Skeletal muscle tissue (tissue), 4 donors: Measurements from ENCODE around the gene LIN37. TPM values are rescaled to one million over a fixed set of nuclear protein-coding genes. Genes with fewer than 3 reads are reported as not detected.

Source experiments
- H3K27ac ChIP-seq: one replicate; pipeline ENCODE4 v1.7.0; 2013; ENCODE audit warnings: mild to moderate bottlenecking, low read depth, low read length, inconsistent platforms
- H3K27me3 ChIP-seq, 3 donors: one replicate each; pipeline ENCODE4 v1.7.0; 2013; ENCODE audit warnings: low read length in 3 of 3; ENCODE audit not compliant: control insufficient read depth in 3 of 3, insufficient read depth in 3 of 3
- H3K36me3 ChIP-seq, 3 donors: one replicate each; pipeline ENCODE4 v1.7.0; 2013; ENCODE audit warnings: low read length in 3 of 3; ENCODE audit not compliant: control insufficient read depth in 3 of 3, insufficient read depth in 3 of 3
- H3K4me1 ChIP-seq, 3 donors: one replicate each; pipeline ENCODE4 v1.7.0; 2013; ENCODE audit warnings: low read length in 3 of 3, mild to moderate bottlenecking in 3 of 3; ENCODE audit not compliant: control insufficient read depth in 3 of 3, insufficient read depth in 3 of 3
- H3K4me3 ChIP-seq, 3 donors: one replicate each; pipeline ENCODE4 v1.7.0; 2013; ENCODE audit warnings: low read length in 3 of 3
- H3K9ac ChIP-seq, 3 donors: one replicate each; pipeline ENCODE4 v1.7.0; 2013; ENCODE audit warnings: low read length in 3 of 3, mild to moderate bottlenecking in 3 of 3, moderate library complexity in 2 of 3, low read depth in 1 of 3
- H3K9me3 ChIP-seq, 3 donors: one replicate each; pipeline ENCODE4 v1.7.0; 2013; ENCODE audit warnings: low read length in 3 of 3; ENCODE audit not compliant: control insufficient read depth in 3 of 3
- total RNA-seq: library from RNA; depleted of rRNA; stranded (reverse); fragments of >200 nt; gene quantifications from one replicate; pipeline ENCODE4 v1.2.3, GENCODE V29; 2014
- donor health status: Osteomylitis.

Gene LIN37
- total RNA-seq, 1 donor from 2014 or later: 3.1 TPM

DNA sequence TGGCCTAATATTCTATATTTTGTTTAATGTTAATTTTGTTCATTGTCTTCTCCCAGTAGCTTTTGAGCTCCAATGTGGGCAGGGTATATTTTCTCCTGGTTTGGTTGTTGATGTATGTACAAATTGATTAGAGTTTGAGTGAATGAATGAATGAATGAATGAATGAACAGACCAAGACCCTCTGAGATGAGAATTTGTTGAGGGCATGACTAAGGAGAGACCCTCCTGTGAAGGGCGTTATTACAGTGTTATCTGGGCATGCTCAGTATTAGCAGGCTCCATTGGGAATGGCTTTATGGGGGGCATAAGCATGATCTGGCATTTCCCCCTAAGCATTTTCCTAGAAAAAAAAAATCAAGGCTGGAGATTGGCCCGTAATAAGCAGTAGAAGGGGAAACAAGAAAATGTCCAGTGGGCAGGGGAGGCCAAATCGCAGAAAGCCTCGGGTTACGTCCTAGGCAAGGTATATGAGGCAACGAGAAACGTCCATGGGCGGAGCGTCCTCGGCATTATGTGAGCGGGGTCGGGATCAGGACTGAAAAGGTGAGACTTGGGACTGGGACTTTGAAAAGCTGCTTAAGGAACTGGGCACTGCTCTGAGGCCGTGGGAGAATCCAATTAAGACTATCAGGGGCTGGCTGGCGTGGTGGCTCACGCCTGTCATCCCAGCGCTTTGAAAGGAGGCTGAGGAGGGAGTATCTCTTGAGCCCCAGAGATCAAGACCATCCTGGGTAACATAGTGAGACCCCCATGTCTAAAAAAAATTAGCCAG lies 26.1 kb downstream of the LIN37 start:
- peak overlapping the region in 2 of 3 donors; percentile 24 to 76 for H3K9ac ChIP-seq
- peaks cover 10 to 13% (median 11%) of the 10 kb centered on the region in 3 donors for H3K4me1 ChIP-seq
- H3K27ac ChIP-seq: no peak overlapping the region
- H3K9me3 ChIP-seq: no peaks in the 10 kb centered on the region
- H3K27me3 ChIP-seq: no peaks in the 10 kb centered on the region
- H3K4me3 ChIP-seq: peak overlapping the region; percentile 73 to 83 (median 76)
- peaks cover 4 to 10% (median 4%) of the 10 kb centered on the region in 3 donors for H3K36me3 ChIP-seq

- peak overlapping the region; percentile 73 to 83 (median 76) for H3K4me3 ChIP-seq
- H3K9me3 ChIP-seq: no peaks in the 10 kb centered on the region
- peaks cover 4 to 13% (median 7%) of the 10 kb centered on the region in 3 donors for H3K36me3 ChIP-seq
- H3K27me3 ChIP-seq: no peaks in the 10 kb centered on the region
- peak overlapping the region in 2 of 3 donors; percentile 24 to 76 for H3K9ac ChIP-seq
- H3K27ac ChIP-seq: no peak overlapping the region
- peaks cover 10 to 13% (median 11%) of the 10 kb centered on the region in 3 donors for H3K4me1 ChIP-seq
Observed at GRCh38 chr19:35775046-35775297, 26.6 kb downstream of the LIN37 start.

GRCh38 chr19:35775298-35776101 lies 27.1 kb downstream of the LIN37 start, which contains the start of gene ARHGAP33:
Gene ARHGAP33, plus strand, starts transcription at chr19:35775564. Its CDS starts 95 bp downstream, at chr19:35775659.
- Histone ChIP-seq H3K9me3 (no peaks in the 10 kb centered on the region), H3K27ac (no peak within 1 kb of the TSS), H3K4me3 (peak within 1 kb of the TSS; percentile 73 to 83 (median 76)), H3K27me3 (no peaks in the 10 kb centered on the region), H3K36me3 (peaks cover 4 to 13% (median 8%) of the 10 kb centered on the region in 3 donors), H3K9ac (peak within 1 kb of the TSS; percentile 38 to 76 (median 51)), H3K4me1 (peaks cover 10 to 13% (median 11%) of the 10 kb centered on the region in 3 donors)

DNA sequence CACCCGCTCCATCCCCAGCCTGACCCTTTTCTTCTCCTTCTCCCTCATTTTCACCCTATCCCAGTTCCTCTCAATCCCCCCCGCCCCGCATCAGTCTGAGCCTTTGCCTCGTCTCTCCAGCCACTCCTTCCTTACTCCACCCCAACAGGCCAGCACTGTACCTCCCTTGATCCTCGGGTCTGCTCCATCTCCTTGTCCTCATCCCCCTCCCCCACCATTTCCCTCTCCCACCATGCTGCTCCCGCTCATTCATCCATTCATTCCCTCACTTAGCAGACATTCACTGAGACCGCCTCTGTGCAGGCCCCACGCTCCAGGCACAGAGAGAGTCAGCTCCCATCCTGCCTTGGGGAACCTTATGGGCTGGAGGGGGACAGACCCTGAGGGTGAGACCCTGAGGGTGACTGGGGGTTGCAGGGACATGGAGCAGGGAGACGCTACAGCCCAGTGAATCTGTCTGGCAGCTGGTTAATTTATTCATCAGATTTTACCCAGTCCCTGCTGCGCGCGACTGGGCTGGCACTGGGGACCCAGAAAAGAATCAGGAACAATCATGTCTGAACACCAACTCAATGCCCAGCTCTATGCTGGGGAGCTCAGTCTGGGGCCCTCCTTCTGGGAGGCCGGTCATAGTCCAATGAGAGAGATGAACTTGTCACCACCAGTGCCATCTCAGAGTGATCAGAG lies 27.9 kb downstream of the LIN37 start:
- H3K27ac ChIP-seq: no peak overlapping the region
- H3K9ac ChIP-seq: peak overlapping the region; percentile 25 to 51 (median 38)

GRCh38 chr19:35777086-35777841 lies 28.9 kb downstream of the LIN37 start:
- no peak overlapping the region for H3K9ac ChIP-seq
- H3K9me3 ChIP-seq: no peaks in the 10 kb centered on the region
- no peaks in the 10 kb centered on the region for H3K27me3 ChIP-seq
- H3K36me3 ChIP-seq: peaks cover 9 to 13% (median 12%) of the 10 kb centered on the region in 3 donors
- H3K27ac ChIP-seq: no peak overlapping the region
- no peak overlapping the region for H3K4me3 ChIP-seq
- peaks cover 10 to 13% (median 11%) of the 10 kb centered on the region in 3 donors for H3K4me1 ChIP-seq

More for the DNA sequence above, 27.9 kb downstream of the LIN37 start:
- H3K36me3 ChIP-seq: peaks cover 4 to 13% (median 9%) of the 10 kb centered on the region in 3 donors
- no peaks in the 10 kb centered on the region for H3K9me3 ChIP-seq
- peak overlapping the region in 1 of 3 donors; percentile 76 for H3K4me3 ChIP-seq
- H3K4me1 ChIP-seq: peaks cover 10 to 13% (median 11%) of the 10 kb centered on the region in 3 donors
- no peaks in the 10 kb centered on the region for H3K27me3 ChIP-seq

- Histone ChIP-seq H3K9ac (peak overlapping the region in 1 of 3 donors; percentile 3), H3K4me3 (no peak overlapping the region), H3K36me3 (peaks cover 10 to 13% (median 12%) of the 10 kb centered on the region in 3 donors), H3K27ac (no peak overlapping the region), H3K27me3 (no peaks in the 10 kb centered on the region), H3K9me3 (no peaks in the 10 kb centered on the region), H3K4me1 (peaks cover 10 to 13% (median 11%) of the 10 kb centered on the region in 3 donors)
Observed at GRCh38 chr19:35777961-35778360, 29.6 kb downstream of the LIN37 start.

- Histone ChIP-seq H3K27me3 (no peaks in the 10 kb centered on the region), H3K27ac (no peak overlapping the region), H3K4me1 (peaks cover 10 to 13% (median 11%) of the 10 kb centered on the region in 3 donors), H3K4me3 (no peak overlapping the region), H3K9me3 (no peaks in the 10 kb centered on the region), H3K9ac (no peak overlapping the region), H3K36me3 (peaks cover 10 to 13% (median 12%) of the 10 kb centered on the region in 3 donors)
Observed at GRCh38 chr19:35779033-35779432, 30.7 kb downstream of the LIN37 start.

DNA sequence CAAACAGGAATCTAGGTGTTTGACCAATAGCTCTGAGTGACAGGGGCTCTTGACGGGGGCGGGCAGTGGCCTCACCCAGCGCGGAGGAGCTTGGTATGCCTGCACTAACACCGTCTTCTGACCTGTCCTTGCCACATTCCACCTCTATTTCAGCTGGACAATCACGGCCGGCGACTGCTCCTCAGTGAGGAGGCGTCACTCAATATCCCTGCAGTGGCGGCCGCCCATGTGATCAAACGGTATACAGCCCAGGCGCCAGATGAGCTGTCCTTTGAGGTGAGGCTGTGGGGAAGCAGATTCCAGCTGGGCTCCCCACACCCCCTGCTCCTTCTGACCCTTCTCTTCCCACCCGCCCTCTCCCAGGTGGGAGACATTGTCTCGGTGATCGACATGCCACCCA lies 31.7 kb downstream of the LIN37 start:
- no peak overlapping the region for H3K9ac ChIP-seq
- H3K36me3 ChIP-seq: peaks cover 10 to 13% (median 12%) of the 10 kb centered on the region in 3 donors

DNA sequence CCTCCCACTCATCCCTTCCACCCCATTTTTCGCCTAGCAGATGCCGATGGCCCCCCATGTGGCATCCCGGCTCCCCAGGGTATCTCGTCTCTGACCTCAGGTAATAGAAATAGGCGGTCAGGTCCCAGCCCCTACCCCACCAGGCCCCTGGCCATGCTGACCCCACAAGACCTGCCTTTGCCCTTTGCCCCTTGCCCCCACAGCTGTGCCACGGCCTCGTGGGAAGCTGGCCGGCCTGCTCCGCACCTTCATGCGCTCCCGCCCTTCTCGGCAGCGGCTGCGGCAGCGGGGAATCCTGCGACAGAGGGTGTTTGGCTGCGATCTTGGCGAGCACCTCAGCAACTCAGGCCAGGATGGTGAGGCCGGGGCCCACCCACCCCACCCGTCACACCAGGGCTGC lies 32.3 kb downstream of the LIN37 start:
- no peak overlapping the region for H3K9ac ChIP-seq
- H3K4me1 ChIP-seq: peaks cover 3 to 5% (median 4%) of the 10 kb centered on the region in 3 donors
- H3K4me3 ChIP-seq: no peak overlapping the region
- no peaks in the 10 kb centered on the region for H3K27me3 ChIP-seq
- H3K27ac ChIP-seq: no peak overlapping the region
- H3K9me3 ChIP-seq: no peaks in the 10 kb centered on the region
- H3K36me3 ChIP-seq: peaks cover 10 to 13% (median 12%) of the 10 kb centered on the region in 3 donors

More for the DNA sequence above, 31.7 kb downstream of the LIN37 start:
- Histone ChIP-seq H3K27me3 (no peaks in the 10 kb centered on the region), H3K4me1 (peaks cover 4 to 5% (median 5%) of the 10 kb centered on the region in 3 donors), H3K9me3 (no peaks in the 10 kb centered on the region), H3K4me3 (no peak overlapping the region), H3K27ac (no peak overlapping the region)
